CD4-positive, alpha-beta T cell treated with Interleukin-12 subunit alpha and Interleukin-12 subunit beta, for 1 hour (primary cell): Measurements from ENCODE around the gene ARL15.

Experiments
- DNase-seq: peaks from one replicate; pipeline ENCODE4 v3.0.0-alpha.2; 2020

Gene ARL15

GRCh38 chr5:54313311-54314270, 3.2 kb upstream of the ARL15 start:
- DNase-seq: no peak

- no peak for DNase-seq
Measured at GRCh38 chr5:54312499-54312898, 2.1 kb upstream of the ARL15 start.

GRCh38 chr5:54311176-54311677, 854 bp upstream of the ARL15 start:
- peak; percentile 13 for DNase-seq

GRCh38 chr5:54309691-54310432, 511 bp downstream of the ARL15 start:
- peak; percentile 24 for DNase-seq

GRCh38 chr5:54309276-54309675, 1.1 kb downstream of the ARL15 start:
- DNase-seq: no peak

- no peak for DNase-seq
Measured at GRCh38 chr5:54307583-54307982, 2.8 kb downstream of the ARL15 start.

GRCh38 chr5:54306893-54307292, 3.5 kb downstream of the ARL15 start:
- no peak for DNase-seq

- no peak for DNase-seq
Measured at GRCh38 chr5:54305737-54306136, 4.6 kb downstream of the ARL15 start.

GRCh38 chr5:54304040-54304439, 6.3 kb downstream of the ARL15 start:
- no peak for DNase-seq

GRCh38 chr5:54302267-54302687, 8.1 kb downstream of the ARL15 start:
- DNase-seq: no peak

- DNase-seq: no peak
Measured at GRCh38 chr5:54301849-54302248, 8.5 kb downstream of the ARL15 start.

- no peak for DNase-seq
Measured at GRCh38 chr5:54301220-54301619, 9.2 kb downstream of the ARL15 start.

GRCh38 chr5:54298947-54299346, 11.4 kb downstream of the ARL15 start:
- no peak for DNase-seq

- DNase-seq: no peak
Measured at GRCh38 chr5:54296386-54296785, 14.0 kb downstream of the ARL15 start.

GRCh38 chr5:54295651-54296276, 14.6 kb downstream of the ARL15 start:
- DNase-seq: no peak

GRCh38 chr5:54294097-54294667, 16.2 kb downstream of the ARL15 start:
- DNase-seq: no peak

- DNase-seq: no peak
Measured at GRCh38 chr5:54292866-54293265, 17.5 kb downstream of the ARL15 start.

GRCh38 chr5:54291498-54291897, 18.9 kb downstream of the ARL15 start:
- no peak for DNase-seq

GRCh38 chr5:54289769-54290168, 20.6 kb downstream of the ARL15 start:
- DNase-seq: no peak

GRCh38 chr5:54288568-54289217, 21.7 kb downstream of the ARL15 start:
- no peak for DNase-seq

- DNase-seq: no peak
Measured at GRCh38 chr5:54285686-54286085, 24.7 kb downstream of the ARL15 start.

GRCh38 chr5:54284586-54284985, 25.8 kb downstream of the ARL15 start:
- no peak for DNase-seq
